SK-MEL-5 (cell line): ENCODE measurements around the gene KIF26B. TPM values are rescaled to one million over a fixed set of nuclear protein-coding genes. Genes with fewer than 3 reads are reported as not detected.
"Not testable (repeated sequence)": the region's sequence is repeated elsewhere in the genome, so short reads cannot be mapped to it uniquely, and the experiment has no call there.

Source experiments
- DNase-seq: peaks from one replicate; pipeline ENCODE4 v3.0.0-alpha.2; 2016; ENCODE audit warnings: low read depth, low spot score
- in situ Hi-C: cut with HindIII; loops from 2 replicates; pipeline ENCODE4 v1.10.0; 2016; ENCODE audit warnings: low sequenced_read_pairs, high pct_unique_total_duplicates, low pct_unique_long_range_greater_than_20kb
- total RNA-seq: library from RNA; depleted of rRNA; stranded (reverse); fragments of >200 nt; shearing (Covaris generic); gene quantifications from 2 replicates; pipeline ENCODE4 v1.2.3, GENCODE V29; 2014

KIF26B gene
- total RNA-seq, 1 experiment from 2014 or later: 1.5 TPM

DNA sequence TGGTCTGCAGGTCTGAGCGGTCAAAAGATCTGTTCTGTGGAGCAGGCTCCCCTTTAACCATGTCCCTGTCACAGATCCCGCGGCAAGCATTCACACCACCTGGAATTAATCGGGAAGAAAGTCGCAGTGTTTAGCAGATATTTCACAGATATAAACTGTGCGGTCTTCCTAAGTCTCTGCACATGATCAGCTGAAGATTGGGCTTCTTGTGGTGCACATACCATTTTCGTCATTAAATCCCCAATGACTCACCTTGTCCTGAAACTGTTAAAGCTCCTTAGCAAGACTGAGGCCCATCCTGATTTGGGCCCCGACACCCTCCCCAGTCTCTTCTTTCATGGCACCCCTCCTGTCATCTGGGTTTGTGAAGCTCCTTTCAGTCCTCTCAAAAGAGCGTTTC lies 158.8 kb downstream of the KIF26B start:
- in situ Hi-C loops: no loop called here
- no peak for DNase-seq

DNA sequence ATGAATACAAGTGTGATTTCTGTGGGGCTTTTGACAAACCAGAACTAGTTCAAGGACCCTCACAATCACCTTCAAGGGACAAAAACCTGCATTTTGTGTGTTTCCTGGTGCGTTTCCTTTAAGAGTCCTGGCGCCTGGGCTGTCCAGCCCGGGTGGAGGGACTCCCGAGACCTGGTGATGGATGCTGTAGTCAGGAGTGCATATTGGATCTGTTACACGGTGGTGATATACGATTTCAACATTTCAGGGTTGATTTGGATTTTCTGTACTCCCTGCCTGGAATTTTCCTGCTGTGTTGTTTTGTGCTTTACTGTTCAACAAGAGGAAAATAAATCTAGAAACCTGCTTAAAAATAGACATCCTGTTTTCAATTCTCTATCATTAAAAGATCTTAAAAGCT lies 162.0 kb downstream of the KIF26B start:
- in situ Hi-C loops: no loop called here

DNA sequence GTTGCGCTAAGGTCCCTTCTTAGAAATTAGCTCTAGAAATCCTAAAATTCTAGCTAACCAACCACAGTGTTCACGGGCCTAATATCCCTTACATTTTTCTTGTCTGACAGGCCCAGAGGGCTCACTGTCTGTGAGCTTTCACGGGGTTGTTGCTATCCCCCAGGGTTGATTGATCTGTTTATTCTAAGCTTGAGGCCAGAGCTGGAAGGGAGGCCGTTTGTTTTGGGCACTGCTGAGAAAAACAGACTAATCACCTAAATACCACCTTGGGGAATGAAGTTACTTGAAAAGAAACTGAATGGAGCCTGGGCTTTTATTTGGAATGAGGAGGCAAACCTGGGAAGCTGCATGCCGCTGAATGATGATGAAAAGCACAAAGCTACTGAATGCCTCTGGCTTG lies 162.4 kb downstream of the KIF26B start:
- DNase-seq: no peak

More for the DNA sequence above, 162.0 kb downstream of the KIF26B start:
- DNase-seq: no peak

DNA sequence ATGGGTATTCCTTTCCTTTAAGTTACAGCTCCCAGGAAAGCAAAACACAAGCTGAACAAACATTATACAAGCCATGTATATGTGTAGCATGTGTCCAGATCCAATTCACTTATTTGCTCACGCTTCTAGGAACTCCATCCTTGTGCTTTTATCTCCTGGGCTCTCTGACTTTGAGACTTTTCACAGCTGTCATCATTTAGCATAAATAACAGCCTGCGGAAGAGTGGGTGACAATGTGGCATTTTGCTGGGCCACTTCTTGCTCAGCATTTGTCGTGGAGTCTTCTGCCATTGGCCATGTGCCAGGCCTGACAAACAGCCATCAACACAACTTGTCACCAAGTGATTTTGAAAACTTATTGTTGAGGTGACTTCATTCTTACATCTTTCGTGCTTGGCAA lies 164.3 kb downstream of the KIF26B start:
- DNase-seq: no peak
- in situ Hi-C loops: no loop called here

More for the DNA sequence above, 162.4 kb downstream of the KIF26B start:
- in situ Hi-C loops: no loop called here

DNA sequence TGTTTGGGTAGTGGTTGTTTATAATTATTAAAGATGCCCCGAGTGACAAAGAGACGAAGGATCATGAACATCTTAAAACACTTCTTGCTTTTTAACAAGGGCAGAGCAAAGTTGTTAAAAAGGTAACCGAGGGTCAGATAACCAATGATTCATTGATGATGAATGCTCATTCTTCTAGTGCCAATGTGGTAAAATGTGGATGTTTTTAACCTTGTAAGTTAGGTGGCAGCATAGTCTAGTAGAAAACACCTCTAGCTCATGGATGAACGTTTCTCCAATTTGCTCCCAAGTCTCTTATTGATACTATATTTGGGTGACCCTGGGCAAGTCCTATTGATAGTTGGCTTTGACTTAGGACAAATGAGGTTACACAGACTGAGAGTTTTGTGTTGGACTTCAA lies 167.9 kb downstream of the KIF26B start:
- DNase-seq: peak; percentile 14
- in situ Hi-C loops: no loop called here

DNA sequence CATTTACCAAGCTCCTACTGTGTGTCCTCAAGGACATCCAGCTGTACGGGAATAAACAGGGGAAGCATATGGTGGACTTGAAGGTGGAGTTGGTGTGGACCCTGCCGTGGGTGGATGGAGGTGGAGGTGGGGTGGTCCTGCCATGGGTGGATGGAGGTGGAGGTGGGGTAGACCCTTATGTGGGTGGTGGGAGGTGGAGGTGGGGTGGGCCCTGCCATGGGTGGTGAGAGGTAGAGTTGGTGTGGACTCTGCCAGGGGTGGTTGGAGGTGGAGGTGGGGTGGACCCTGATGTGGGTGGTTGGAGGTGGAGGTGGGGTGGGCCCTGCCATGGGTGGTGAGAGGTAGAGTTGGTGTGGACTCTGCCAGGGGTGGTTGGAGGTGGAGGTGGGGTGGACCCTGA lies 169.0 kb downstream of the KIF26B start:
- DNase-seq, in situ Hi-C loops: not testable (repeated sequence)

DNA sequence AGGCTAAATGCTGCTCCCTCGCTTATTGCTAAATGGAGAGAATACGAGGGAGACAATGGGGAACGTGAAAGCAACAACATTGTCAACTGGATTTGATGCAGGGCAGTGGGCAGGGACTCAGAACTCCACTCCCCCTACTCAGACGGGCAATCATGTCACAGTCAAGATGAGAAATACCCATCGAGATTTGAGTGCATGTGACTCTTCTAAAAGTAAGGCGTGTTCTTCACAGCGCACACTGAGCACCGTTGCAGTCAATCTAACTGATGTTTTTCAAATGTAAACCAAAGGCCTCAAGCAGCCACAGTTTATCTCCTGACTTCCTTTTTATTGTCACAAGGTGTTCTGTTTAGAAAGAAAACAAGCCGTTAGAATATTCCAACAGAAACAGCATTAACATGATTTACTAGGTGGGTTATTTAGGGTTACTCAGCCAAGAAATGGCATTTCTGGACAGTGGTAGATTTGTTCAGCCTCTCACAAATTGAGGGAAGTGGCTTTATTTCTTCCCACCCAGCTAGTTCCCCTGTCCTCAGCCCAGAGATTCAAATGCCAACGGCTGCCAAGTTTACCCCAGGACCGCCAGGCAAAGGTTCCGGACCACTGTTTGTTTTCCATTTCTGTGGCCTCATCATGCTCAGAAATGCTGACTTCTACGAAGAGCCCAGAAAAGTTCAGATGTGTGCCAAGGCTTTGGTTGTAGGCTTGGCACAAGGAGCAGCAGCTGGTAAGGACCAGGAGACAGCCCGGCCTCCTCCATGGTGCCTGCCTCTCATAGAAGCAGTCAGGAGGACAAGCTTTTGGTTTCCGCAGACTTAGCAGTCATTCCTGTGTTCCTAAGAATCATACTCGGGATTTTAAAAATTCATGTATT lies 171.4 kb downstream of the KIF26B start:
- DNase-seq: no peak
- in situ Hi-C loops: no loop called here

DNA sequence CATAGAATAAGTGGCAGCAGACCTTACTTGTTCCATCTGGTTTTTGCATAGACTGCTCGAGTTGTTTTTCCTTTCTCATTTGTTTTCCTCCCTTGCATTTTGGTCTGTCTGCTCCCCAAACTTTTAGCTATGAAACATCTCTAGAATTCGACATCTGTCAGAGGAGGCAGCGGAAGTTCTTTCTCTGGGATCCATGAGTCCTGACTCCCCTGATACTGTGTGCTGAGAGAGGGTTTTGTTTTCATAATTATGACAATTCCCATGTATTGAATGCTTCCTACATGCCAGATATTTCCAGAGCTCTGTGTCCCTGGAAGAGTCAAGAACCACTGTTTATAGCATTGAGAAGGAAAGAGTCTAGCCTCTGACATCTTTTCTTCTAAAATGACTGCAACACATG lies 172.6 kb downstream of the KIF26B start:
- in situ Hi-C loops: no loop called here
- no peak for DNase-seq

DNA sequence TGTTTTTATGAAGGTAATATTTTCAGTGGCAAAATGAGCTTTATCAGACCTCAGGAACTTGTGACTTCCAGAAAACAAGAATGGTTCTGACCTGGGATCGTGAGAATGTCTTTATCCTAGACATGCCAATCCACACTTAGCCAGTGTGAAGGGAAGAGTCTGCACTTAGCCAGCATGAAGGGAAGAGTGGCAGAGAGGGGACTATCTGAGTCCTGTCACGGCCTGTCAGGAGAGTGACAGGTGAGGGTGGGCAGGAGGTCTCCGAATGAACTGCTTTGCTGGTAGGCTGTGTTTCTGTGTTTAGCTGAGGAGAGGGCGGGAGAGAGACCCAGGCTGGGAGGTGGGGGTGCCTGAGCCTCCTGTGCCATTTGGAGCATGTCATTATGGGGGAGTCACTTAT lies 173.1 kb downstream of the KIF26B start:
- no peak for DNase-seq
- in situ Hi-C loops: no loop called here

DNA sequence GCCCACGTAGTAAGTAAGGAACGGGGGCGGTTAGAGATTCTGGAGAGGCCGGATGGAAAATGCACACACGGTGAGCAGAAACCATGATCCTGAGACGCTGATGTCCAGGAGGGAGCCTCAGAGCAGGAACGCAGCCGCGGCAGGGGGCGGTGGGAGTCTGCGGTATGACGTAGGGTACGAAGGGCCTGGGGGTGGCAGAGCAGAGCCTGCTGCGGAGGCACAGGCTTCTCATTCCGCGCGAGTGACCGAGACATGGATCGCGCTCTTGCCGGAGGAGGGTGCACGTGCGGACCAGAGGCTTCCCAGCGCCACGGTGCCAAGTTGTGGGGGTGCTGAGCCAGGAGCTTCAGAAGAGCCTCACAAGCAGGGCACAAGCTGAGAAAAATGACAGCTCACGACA lies 176.2 kb downstream of the KIF26B start:
- DNase-seq: no peak
- in situ Hi-C loops: no loop called here

DNA sequence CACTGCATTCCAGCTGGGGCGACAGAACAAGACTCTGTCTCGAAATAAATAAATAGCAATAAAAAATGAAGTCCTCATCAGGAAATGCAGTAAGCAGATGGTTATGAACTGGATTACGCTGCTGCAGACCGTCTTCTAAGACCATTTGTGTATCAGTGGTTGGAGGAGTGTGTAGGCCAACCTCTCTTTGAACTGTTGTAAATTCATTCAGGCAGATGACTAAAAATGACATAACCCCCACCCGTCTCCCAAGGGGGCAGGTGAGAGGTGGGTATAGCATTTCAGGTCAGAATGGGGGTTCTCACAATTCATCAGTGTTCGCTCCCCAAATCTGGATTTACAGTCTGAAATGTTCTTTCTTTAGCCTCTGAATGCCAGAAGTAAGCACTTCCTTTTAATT lies 177.3 kb downstream of the KIF26B start:
- DNase-seq: no peak
- in situ Hi-C loops: no loop called here

DNA sequence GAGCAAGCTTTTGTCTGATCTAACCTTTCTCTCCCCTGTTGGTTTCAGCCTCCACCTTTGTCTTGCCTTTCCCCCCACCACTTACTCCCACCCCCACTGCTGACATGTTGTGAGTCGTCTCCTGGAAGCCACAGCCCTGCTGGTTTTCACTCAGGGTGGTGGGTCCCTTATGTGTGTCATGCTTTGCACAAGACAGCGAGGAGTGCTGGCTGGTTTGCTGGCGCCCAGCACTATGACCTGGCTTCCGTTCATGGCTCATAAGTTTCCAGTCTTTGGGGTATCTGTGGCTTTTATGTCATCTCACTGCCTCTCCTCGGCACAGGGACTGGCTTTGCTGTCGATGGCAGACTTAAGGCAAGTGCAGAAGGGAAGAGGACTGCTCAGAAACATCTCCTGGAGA lies 177.7 kb downstream of the KIF26B start:
- DNase-seq: no peak
- in situ Hi-C loops: no loop called here

DNA sequence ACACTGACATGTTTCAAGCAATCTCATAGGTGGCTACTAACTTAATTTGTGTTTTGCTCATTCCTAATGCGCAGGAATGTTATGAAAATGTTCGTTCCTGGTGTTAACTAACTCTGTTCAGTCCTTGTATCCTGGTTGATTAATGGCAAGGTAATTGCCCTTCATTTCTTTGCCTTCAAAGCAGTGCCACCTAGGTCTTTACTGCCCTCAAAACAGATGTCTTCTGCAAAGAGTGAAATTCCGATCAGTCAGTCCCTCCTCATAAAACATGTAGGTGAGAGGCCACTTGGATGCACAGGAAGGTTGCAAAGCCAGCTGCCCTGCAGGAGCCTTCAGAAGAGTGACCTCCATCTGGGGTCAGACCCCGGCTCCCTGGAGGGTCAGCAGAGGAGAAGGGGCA lies 179.4 kb downstream of the KIF26B start:
- no peak for DNase-seq
- in situ Hi-C loops: no loop called here

DNA sequence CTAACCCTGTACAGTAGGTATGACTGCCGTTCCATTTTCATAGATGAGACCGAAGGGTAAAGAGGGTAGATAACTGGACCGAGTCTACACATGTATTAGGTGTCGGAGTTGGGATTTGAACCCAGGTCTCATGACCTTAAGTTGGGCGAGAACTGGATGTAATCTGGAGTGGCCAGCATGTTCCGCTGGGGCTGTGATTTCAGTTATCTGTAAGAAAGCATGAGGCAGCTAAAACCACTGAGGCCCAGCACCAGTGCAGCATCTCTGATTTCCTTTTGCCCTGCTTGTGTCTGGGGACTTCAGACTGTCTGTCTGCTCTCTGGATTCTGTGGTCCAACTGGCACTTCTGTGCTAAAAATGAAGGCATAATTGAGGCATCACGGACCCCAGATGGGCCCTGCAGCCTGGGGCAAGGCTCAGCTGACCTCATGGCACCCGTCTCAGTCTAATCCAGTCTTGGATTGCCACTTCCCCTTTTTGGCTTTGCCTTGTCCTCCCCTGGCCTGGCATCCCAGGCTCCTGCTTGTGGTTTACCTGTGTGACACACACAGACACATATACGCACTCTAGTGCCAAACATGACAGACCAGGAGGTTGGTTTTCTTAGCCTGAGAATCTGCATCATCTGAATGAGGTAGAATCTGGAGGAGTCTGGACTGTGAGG lies 180.2 kb downstream of the KIF26B start:
- DNase-seq: no peak
- in situ Hi-C loops: no loop called here

DNA sequence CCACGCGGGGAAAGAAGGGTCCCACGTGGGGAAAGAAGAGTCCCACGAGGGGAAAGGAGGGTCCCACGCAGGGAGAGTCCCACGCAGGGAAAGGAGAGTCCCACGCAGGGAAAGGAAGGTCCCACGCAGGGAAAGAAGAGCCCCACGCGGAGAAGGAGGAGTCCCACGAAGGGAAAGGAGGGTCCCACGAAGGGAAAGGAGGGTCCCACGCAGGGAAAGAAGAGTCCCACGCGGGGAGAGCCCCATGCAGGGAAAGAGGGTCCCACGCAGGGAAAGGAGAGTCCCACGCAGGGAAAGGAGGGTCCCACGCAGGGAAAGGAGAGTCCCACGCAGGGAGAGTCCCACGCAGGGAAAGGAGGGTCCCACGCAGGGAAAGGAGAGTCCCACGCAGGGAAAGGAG lies 180.9 kb downstream of the KIF26B start:
- in situ Hi-C loops, DNase-seq: not testable (repeated sequence)

DNA sequence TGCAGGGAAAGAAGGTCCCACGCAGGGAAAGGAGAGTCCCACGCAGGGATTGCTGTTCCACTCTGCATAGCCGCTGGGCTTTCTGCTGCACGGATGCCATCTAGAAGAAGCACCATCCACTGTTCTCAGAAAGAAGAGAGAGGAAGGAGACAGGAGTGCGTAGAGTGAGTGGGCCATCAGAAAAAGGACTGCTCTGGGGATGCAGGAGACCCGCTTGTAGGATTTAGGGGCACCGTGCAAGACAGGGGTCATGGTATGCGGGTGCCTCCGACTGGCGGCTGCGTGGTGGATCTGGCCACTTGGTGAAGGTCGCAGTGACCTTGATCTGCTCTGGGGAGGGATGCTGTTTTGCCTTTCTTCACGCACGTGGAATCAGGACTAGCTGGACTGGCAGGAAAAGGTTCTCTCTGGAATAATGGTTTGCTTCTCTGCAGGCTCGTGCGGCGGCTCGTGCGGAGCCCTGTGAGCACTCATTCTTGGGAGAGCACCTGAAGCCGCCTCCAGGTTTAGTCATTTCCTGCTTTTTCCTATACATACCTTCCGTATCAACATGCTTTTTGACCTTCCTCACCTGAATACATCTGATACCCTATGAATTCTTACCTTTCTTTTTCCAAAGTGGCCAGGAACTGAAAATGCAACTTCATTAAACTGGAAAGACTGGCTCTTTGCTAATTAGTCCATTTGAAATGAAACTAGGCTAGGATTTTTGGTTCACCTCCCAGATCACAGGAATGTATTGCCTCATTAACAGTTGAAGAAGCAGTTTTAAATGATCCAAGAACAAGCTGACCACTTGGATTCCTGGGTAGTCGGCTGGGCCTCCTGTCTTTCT lies 181.6 kb downstream of the KIF26B start:
- DNase-seq: no peak
- in situ Hi-C loops: no loop called here

DNA sequence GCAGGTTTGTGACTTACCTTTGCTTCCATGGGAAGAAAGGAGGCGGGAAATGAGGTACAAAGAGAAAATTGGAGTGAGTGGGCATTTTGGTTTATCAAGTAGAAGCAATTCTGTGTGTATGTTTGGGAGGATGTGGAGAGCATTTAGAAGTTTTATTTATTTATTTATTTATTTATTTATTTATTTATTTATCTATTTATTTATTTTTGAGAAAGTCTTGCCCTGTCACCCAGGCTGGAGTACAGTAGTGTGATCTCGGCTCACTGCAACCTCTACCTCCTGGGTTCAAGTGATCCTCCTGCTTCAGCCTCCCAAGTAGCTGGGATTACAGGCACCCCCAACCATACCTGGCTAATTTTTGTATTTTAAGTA lies 182.2 kb downstream of the KIF26B start:
- in situ Hi-C loops, DNase-seq: not testable (repeated sequence)

DNA sequence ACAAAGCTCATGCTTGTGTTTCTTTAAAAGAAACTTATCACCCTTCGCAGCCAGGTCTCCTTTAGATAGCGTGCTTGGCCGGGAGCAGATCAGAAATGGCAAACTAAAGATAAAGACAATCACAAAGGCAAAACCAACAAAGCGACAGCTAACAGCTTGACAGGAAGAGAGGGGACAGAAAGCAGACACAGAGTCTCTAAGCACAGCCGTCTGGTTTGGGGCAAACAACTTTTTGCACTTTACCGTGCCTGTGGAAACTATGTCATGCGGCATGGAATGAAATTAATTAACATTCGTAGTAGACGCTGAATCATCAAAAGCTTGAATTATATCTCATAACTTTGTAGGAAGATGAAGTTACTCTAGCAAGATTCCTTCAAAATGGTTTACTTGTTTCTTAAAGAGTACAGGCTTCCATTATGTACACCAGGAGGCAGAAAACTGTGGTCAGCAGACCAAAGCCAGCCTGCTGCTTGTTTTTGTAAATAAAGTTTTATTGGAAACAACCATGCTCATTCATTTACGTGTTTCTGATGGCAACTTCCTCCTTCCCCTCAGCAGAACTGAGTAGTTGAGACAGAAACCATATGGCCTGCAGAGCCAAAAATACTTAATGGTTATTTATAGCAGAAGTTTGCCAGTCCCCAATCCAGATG lies 183.2 kb downstream of the KIF26B start:
- in situ Hi-C loops: no loop called here
- DNase-seq: no peak
